Lower leg skin (tissue), 3 donors: ENCODE results near the gene POLR2L.

Experiments used
- CTCF ChIP-seq, 3 donors: fragments of 450-650 bp; IDR thresholded peaks; one replicate each; pipeline ENCODE4 v1.5.1; 2016; ENCODE audit warnings: antibody characterized with exemption in 3 of 3, mild to moderate bottlenecking in 3 of 3, moderate library complexity in 2 of 3
- POLR2A ChIP-seq, 2 donors: fragments of 450-650 bp; IDR thresholded peaks; one replicate each; pipeline ENCODE4 v1.6.1; 2016 to 2017; ENCODE audit warnings: antibody characterized with exemption in 2 of 2, mild to moderate bottlenecking in 1 of 2, moderate library complexity in 1 of 2

DNA sequence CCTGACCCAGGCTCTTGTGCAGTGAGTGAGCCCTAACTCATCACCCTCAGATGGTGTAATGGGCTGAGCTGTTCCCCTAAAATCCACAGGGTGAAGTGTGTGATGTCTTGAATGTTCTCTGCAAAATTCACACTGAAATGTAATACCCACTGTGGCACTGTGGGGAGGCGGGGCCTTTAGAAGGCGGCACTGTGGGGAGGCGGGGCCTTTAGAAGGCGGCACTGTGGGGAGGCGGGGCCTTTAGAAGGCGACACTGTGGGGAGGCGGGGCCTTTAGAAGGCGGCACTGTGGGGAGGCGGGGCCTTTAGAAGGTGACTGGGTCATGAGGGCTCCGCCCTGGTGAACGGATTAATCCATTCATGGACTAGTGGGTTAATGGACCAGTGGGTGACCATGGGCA is 35.2 kb upstream of the POLR2L start:
- TF ChIP-seq CTCF (IDR thresholded peaks at IDR 0.05) = no peak
- TF ChIP-seq POLR2A (IDR thresholded peaks at IDR 0.05) = no peak
